HG03378 (cell line): ENCODE measurements around the gene FLOT1.

Experiments used
- ATAC-seq: cut with Tn5 transposase; IDR thresholded peaks from one replicate; pipeline ENCODE4 v1.9.1; 2021; ENCODE audit warnings: mild to moderate bottlenecking, moderate library complexity; ENCODE audit not compliant: unreplicated experiment

FLOT1 gene

DNA sequence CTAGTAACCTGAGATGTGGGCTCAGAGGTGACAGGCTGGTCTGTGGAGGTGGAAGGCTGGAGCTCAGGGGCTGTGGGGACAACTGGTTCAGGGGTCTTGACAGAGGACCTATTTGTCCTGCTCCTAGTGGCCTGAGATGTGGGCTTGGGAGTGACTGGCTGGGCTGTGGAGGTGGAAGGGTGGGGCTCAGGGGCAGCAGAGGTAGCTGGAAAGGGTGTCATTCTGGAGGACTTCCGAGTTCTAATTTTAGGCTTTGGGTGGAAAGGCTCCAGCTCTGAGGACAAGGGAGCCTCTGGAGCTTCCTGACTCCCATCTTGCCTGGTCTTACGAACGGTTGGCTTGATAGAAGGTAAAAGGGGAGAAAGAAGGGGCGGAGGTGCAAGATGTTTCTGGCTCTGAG is 36.9 kb downstream of the FLOT1 start:
- ATAC-seq = no peak

DNA sequence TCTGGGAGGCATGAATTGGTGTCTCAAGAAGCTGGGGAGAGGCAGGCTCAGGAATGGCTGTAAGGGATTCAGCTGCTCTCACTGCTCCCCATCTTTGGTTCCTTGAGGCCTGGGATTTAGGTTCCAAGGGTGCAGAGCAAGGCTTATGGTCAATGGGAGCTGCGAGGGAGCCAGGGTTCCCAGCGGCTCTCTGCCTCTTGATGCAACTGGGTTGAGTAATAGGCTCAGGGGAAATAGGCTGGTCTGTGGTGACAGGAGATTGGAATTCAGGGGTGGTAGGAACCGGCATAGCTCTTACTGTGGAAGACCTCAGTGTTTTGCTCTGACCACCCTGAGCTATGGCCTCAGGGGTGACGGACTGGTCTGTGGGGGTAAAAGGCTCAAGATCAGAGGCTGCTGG is 38.7 kb downstream of the FLOT1 start:
- ATAC-seq = no peak

DNA sequence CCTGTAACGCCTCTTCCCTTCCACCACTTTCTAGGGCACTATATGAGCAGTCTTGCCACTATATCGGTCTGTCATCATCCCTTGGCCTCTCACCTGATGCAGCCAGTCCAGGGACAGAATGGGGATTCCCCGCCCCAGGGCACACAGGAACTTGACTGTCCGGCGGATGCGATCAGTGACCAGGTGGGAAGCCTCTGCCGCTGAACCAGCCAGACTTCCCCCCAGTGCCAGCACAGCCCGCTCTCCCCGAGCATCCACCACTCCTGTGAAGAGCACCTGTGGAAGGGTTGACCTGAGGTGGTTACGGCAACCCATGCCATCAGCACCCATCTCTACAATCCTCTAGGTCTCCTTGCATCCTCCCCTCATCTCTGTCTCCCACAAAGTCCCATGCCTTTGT is 39.5 kb downstream of the FLOT1 start:
- no peak for ATAC-seq

DNA sequence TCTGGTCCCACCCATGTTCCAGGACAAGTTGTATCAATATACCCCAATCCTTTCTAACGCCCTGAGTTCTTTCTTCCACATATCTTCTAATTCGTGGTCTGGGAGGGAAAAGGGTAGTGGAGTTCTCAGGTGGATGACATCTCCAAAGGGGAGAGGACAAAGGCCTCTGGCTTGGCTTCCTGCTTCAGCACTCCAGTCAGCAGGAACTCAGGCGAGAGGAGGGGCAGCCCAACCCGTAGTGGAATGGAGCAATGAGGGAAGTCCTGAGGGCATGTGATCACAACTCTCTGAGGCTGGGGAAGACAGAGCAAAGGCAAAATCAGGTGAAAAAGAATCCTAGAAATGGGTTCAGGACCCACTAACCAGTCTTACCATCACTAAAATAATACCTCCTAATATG is 42.1 kb downstream of the FLOT1 start:
- no peak for ATAC-seq

DNA sequence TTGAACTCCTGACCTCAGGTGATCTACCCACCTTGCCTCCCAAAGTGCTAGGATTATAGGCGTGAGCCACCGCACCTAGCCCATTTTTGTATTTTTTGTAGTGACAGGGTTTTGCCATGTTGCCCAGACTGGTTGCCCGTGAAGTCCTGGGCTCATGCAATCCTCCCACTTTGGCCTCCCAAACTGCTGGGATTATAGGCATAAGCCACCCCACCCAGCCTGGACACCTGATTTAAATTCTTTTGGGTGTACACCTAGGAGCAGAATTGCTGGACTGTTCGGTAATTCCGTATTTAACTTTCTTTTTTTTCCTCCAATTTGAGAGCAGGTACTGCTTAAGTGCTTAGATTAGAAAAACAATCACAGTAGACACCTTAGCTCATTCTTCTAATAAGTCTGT is 46.1 kb downstream of the FLOT1 start:
- no peak for ATAC-seq

DNA sequence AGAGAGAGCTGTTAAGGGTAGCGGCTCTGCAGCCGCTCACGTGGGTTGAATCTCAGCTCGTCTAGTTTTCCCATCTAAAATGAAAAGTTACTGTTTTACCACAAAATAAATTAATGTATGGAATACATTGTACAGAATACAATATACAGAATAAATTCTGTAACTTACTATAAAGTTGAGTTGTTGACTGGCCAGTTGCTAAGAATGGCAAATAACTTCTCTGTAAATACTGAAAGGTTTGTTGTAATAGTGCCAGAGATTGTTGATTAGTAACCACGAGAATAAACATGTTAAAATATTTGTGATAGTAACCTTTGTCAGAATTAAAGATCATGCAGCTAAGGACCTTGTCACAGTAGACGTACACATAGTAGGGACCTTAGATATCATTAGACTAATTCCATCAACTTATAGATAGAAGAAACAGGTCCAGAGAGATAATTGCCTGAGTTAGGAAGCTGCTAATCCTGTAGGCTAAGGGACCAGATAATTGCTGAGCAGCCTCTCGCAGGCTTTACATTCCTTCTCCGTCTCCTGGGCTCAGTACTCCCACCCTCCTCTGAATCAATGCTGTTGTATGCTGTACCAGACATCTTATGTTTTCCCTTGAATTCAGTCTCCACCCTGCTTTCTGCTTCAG is 51.2 kb downstream of the FLOT1 start:
- no peak for ATAC-seq

DNA sequence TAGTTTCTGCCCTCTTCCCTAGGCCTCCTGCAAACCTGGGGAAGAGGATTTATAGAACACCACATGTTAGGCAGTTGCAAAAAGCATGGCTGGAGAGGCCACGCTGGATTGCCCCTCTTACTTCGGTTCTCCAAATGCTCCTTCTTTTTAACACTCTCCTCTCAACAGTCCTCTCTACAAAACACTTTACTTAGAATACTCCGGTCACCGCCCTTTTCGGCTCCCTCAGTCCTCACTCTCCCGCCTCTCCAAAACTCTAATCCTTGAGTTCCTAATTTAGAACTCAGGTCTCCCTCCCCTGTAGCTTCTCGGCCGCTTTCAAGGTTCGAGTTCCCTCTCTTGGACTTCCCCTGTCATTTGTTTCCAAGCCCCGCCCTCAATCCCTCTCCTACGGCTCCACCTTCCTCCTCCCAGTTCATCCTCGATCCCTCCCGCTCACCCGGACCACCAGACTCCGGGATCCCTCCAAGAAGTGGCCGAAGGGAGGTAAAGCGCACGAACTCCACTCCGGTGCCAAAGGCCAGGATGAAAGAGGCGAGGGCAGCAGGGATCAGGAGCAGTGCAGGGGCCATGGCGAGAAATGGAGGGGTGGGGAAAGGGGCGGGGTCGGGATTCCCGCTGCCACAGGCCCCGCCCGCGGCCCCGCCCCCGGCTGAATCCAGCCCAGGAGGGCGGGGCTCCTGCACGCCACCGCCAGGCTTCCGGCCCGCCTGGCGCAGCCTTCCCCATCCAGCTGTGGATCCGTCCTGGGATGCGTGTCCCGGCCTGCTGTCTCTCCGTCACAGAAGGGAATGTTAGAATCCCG is 51.9 kb downstream of the FLOT1 start, which contains the start of gene NRM:
Gene NRM, minus strand, starts transcription at position 582 of the 805 bp plus-strand sequence. Its CDS starts 10 bp downstream, at position 572.
- ATAC-seq = peak; percentile 26

DNA sequence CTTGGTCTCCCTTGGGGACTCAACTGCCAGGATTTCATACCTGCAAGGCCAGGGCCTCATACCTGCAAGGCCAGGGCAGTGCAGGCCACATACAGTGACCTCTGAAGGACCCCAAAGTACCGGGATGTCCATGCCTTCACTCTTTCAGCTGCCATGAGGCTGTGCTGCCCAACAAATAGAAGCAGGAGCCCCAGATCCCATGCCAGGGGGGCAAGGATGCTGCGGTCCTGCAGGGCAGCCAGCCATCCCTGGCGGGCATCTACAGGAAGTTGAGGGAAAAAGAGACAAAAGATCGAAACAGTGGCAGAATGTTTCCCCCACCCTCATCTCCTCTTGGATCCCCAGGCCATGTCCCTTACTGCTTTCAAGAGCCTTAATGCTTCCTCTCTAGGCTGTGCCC is 52.5 kb downstream of the FLOT1 start:
- ATAC-seq = no peak

DNA sequence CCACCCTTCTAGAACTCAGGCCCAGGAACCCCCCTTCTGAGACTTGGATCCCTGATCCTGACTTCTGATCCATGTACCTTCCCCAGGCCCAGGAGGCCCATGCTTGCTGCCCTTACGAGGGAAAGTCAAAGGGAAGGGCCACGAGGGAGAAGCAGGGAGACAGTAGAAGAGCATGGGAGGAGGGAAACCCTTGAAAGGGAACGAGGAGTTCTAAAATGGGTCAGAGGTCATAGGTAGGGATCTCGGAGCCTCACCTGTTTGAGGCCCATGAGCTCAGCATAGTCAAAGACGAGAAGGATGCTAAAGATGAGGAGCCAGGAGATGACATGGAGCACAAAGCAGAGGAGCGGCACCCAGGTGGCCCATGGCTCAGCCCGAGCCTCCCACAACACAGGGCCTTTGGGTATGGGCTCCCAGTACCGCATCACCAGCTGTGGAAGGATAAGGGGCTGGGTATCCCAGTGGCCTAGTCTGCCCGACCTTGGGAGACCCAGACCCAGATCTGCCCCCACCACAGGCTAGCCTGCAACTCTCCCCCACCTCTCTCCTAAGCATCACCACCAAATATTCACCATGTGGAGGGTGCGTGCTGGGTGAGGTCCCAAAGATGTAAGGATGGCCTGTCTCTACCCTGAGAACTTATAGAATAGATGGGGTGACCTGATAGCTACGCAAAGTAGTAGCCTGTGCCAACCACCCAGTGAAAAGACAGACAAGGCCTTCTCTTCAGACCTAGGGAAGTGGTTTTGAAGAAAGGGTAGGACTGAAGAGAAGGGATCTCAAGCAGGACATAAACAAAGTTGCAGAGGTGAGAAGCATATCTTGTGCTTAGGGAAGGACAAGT is 53.2 kb downstream of the FLOT1 start:
- no peak for ATAC-seq

DNA sequence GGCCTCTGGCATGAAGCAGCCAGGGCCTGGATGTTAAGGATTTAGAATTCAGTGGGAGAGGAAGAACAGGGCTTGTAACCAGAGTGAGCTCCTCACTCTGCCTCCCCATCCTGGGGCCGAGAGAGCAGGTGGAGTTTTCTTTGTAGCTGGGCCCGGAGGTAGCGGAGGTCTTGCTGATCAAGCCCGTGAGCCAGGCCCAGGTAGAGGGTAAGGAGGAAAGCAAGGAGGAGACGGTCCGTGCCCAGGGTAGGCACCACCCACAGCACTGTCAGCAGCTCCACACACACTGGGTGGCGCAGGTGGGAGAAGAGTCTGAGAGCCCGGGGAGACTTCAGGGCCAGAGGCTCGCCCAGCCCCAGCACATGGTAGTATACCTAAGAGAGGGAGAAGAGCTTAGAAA is 53.9 kb downstream of the FLOT1 start:
- ATAC-seq = no peak

DNA sequence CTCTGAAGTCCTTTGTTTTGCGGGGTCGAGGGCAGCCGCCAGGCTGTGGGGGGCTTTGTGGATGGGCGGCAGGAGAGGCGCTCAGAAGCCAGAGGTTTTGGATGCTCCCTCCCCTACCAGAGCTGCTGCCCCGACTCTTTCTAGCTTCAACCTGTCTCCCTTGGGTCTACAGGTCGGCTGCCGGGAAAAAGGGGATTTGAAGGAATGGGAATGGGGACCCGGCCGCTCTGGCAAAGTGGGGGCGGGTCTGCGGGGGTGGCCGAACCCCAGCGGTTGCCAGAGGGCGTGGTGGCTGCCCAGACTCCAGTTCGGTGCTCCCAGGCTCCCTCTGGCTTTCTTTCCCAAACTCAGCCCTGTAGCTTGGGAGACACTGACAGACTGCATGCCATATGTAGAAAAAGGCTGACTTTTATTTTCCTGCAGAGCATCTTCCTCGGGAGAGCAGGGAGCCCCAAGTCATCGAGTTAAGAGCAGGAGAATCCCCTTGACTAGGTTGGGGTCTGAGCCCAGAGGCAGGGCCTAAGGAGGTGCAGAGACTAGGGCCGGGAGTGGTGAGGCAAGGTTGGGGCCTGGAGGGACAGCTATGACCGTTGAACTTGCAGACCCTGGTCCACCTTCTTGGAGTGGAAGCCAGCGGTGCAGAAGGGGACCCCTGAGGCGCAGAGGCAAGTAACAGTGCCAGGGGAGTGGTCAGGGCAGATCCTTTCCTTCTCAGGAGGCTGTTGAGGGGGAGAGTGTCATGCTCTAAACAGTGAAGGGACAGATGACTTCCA is 54.6 kb downstream of the FLOT1 start:
- no peak for ATAC-seq

DNA sequence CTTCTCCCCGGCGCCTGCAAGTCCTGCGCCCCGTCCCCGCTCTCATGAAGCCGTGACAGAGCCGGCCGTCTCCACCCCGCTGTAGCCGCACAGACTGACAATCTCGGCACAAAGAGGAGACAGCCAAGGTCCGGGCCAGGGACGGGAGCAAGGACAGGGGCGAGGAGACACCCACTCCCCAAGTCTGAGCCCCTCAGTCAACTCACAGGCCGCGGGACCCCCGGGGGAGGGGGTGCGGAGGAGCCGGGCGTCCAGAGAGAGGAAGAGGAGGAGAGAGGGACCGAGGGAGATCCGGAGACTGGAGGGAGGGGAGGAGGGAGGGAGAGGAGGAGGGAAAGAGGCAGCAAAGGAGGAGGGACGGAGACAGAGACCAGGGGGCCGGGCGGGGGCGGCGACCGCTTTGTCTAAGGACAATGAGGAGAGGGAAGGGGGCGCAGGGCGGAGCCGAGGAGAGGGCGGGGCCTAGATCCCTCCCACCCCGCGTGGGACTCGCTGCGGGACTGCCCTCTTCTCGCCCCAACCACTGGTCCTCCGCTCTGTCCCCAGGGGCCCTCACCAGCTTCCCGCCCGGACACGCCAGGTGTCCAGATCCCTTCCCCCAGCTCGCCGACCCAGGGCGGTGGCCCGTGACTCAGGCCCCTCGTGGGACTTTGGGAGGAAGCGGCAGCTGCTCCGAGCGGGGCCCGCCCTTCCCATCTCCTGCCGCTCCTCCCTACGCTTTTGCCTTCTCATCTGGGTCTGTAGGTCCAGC is 55.4 kb downstream of the FLOT1 start:
- ATAC-seq = no peak

DNA sequence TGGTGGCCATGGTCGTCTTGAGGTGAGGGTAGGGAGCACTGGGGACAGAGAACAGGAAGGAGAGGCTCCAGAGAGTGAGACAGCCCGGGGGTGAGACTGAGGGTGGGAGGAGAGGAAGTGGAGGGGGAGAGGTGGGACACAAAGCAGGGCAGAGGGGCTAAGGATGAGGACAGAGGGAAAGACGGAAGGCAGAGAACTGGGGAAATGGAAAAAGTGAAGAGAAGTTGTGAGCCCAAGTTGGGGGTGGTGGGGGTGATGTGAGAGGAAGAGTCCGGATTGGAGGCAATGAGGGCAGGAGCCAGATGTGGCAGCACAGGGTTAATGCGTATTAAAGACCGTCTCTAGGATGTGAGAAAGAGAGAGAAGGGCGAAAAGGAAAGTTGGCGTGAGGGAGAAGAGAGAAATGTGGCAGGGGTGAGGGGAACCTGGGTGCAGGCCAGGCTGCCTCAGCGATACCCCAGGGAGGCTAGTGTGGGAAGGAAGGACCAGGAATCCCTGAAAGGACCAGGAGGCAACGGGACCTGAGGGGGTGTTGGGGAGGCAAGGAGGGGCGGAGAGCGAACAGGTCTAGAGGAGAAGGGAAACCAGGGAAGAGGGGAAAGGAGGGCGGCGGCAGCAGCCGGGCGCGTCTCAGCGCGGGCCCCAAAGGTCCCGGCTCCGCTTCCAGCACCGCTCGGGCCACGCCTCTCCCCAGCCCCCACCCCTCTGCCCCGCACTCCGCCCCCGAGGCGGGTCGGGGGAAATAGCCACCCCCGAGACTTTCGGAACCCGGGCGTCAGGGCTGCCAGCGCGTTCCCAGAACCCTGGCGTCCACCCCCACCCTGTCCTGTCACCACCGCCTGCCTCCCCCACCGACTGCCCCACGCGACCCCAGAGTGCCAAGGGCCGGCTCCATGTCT is 56.2 kb downstream of the FLOT1 start, which contains the start of gene PPP1R18:
Gene PPP1R18, minus strand, starts transcription at position 637 of the 899 bp plus-strand sequence. Its CDS starts 627 bp downstream, at position 10.
- ATAC-seq = no peak

DNA sequence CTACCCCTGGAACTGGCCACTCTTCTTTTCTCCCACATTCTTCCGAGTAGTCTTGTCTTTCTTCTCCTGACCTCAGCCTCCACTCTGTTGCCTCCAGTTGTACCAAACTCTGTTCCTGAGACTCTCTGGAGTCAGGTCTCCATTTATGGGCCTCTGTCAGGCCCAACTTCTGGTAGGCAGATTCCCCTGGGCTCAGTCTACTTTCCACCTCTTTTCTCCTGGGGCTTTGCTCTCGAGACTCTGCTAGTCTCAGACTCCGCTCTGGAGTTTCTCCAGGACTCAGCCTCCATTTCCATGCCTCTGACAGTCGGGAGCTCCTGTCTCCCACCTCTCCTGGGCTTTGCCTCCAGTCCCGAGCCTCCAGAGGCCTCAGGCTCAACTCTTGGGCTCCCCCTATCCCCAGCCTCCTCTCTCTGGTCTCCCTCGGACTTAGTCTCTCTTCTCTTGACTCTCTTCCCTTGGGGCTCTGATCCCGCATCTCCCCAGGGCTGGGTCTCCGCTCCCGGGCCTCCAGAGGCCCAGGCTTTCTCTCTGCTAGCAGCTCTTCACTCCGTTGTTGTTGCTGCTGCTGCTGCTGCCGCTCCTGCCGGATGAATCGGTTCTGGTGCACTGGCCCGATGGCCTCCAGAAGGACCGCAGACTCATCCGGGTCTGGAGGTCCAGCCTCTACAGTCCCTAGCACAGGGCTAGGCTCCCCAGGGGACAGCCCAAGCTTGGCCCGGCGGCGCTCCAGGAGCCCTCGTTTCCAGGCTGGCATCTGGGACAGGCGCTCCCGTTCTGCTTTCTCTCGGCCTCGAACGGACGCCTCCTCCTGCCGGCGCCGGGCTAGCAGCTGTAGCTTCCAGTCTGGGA is 57.1 kb downstream of the FLOT1 start:
- no peak for ATAC-seq

DNA sequence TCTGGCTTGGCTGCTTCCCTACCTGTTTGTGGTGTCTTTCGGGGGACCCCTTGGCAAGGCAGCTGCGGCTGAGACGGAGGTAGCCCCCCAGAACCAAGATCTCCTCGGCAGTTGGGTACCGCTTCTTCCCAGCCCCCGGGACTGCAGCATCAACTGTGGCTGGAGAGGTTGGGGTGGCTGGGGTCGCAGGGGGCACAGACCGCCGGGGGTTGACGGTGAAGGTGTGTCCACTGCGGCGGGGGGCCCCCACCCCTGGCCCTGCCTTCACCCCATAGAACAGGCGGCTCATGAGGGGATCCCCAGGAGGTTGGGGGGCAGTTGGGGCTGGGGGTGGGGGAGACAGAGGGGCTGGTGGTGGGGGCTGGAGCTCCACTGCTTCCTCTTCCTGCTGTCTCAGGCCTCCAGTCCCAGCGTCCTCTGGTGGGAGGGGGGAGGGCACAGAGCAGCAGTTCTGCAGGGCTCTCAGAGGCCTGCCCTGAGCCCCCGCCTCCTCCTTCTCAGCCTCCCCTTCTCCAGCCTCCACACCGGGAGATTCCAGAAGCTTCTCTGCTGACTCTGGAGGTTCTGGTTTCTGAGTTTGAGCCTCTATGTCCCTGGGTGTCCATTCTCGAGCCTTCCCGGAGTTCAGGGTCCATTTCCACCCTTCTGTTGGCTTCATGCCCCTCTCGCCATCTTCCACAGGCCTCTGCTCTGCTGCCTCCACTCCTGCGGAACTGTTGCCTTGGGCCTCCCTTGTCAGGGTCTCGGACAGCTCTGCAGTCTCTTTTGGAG is 57.9 kb downstream of the FLOT1 start:
- no peak for ATAC-seq

DNA sequence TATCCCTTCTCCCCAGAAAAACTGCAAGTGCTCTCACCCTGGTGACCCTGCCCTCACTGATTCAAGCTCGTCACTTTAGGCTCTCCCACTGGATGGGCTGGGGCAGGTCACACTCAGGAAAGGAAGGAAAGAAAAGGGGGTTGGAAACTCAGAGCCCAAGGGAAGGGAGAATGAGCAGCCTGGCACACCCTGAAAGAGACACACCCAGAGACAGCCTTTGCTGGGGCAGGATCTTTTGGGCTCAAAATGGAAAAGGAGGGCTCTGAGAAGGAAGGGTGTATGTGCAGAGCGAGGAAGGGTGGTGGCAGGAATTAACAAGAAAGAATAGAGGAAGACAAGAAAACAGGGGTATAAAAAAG is 58.5 kb downstream of the FLOT1 start:
- ATAC-seq = no peak

DNA sequence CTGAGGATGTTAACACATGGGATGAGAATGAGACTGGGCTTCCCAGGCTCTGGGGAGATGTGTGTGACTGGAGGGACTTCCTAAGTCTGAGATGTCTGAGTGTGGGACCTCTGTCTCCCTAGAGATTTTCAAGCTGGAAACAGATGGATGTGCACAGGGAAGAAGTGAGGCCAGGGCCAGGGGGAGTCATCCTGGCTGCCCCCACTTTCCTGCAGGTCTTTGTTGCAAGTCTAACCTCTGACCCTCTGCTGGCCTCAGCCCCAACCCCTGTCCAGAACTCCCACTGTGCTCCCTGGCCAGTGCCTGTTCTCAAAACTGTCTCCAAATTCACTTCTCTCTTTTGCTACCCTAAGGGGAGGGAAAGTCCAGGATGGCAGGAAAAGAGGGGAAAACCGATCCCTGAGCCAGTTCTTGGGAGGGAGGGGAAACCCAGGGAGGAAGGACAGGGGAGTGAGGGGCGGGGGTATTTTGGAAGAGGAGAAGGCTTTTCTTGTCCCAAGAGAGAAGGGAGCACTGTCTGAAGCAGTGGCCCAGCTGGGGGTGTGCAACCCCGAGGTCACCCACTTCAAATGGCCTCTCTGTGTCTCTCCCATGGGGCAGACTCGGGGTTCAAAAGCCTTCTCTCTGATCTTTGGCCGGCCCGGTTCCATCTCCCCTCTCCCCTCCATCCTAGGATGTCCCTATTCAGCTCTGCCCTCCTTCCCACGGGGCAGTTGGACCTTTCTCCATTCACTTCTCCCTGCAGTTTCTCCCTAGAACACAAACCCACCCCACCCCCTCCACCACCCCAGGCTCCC is 59.1 kb downstream of the FLOT1 start:
- no peak for ATAC-seq
